G401 (cell line): ENCODE measurements around the gene POR. TPM values are rescaled to one million over a fixed set of nuclear protein-coding genes. Genes with fewer than 3 reads are reported as not detected.

ENCODE experiments used
- DNase-seq: peaks from one replicate; pipeline ENCODE4 v3.0.0-alpha.2; 2015; ENCODE audit warnings: low spot score
- in situ Hi-C: cut with HindIII; loops from 2 replicates; pipeline ENCODE4 v1.10.0; 2016; ENCODE audit warnings: low sequenced_read_pairs, mixed read lengths
- total RNA-seq: library from RNA; depleted of rRNA; stranded (reverse); fragments of >200 nt; shearing (Covaris generic); gene quantifications from 2 replicates; pipeline ENCODE4 v1.2.3, GENCODE V29; 2014

Gene POR
- total RNA-seq, 1 experiment from 2014 or later: 44.1 TPM

GRCh38 chr7:75985518-75986146 lies 70.7 kb downstream of the POR start:
- no peak for DNase-seq

GRCh38 chr7:75986147-75986781 lies 71.3 kb downstream of the POR start:
- in situ Hi-C loops: no loop called here
- no peak for DNase-seq

More at GRCh38 chr7:75985518-75986146, 70.7 kb downstream of the POR start:
- in situ Hi-C loops: no loop called here

DNA sequence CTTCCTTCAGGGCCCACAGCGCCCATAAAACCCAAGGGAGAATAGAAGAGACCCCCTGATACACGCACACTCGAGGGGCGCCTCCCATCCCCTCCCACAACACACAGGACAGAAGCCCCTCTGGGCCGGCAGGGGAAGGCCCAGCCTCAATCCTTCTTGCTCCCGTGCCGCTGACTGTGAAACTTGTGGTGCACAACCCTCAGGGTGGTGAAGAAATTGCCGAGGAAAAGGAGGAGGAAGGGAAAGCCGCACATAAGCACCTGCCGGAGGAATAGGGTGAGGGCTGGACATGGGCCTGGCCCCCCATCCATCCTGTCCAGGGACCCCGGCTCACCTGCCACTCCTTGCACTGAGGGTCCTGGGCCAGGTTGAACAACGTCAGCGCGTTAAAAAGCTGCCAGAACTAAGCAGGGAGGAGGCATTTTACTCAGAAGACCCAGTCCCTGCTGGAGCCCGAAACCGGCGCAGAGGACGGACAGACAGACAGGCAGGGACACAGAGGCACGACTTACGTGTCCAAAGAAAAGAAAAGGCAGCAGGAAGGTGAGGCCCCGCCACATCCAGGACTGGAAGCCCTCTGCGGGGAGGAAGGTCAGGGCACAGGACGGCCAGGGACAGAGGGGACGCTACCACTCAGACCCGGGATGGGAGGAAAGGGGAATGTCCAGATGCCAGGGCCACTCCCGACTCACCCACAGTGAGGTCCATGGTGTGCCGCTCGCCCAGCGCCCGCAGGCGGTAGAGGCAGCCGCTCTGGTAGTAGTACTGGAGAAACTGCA lies 72.3 kb downstream of the POR start:
- DNase-seq: no peak
- in situ Hi-C loops: no loop called here

DNA sequence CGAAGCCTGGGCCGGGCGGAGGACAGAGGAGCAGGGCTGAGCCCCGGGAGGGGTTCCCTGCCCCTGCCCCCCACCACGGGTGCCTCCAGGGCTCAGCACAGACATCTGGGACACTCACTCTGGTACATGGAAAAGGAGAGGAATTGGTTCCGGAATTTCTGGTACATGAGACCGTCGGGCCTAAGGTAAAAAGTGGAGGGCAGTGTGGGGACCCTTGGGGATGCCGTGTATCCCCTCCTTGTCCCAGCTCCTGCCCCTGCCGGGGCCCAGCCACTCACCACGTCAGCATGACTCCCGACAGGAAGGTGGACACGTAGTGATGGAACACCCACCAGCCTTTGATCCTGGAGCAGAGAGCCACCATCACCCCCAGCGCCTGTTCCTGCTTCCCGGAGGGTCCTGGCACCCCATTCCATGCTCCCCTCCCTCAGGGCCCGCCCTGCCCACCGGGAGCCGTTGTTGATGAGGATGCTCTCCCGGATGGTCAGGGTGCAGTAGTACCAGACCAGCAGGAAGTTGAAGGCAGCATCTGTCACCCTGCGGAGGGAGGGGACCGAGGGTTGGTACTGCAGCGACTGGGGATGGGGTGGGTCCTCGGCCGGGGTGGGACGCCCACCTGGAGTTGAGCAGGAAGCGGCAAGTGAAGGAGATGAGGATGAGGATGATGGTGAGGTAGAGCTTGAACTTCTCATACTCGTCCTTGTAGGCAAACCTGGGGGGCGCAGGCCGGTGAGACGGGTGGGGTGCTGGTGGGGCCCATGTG lies 73.0 kb downstream of the POR start:
- in situ Hi-C loops: no loop called here
- no peak for DNase-seq

DNA sequence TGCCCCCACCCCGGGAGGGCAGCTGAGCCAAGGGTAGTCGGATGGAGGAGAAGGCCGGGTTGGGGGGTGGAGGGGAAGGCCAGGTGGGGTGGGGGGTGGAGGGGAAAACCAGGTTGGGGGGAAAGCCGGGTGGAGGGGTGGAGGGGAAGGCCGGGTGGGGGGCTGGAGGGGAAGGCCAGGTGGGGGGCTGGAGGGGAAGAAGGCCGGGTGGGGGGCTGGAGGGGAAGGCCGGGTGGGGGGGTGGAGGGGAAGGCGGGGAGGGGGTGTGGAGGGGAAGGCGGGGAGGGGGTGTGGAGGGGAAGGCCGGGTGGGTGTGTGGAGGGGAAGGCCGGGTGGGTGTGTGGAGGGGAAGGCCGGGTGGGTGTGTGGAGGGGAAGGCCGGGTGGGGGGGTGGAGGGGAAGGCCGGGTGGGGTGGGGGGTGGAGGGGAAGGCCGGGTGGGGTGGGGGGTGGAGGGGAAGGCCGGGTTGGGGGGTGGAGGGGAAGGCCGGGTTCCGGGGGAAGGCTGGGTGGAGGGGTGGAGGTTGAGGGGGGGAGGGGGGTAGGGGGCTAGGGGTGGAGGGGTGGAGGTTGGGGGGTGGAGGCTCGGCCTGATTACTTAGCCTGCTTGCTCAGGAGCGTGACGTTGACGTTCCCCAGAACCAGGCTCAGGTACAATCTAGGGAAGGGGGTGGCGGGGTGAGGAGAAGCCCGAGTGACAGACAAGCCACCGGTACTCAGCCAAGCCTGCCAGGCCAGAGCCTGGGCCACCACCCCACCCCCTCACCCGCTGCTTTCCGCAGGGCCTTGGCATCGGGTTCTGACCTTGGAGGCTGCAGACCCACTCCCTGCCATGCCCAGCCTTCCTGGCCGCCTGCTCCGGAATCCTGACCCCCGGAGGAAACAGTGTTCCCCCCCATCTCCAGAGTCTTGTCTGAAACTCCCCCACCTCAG lies 73.9 kb downstream of the POR start:
- no peak for DNase-seq
- in situ Hi-C loops: no loop called here

GRCh38 chr7:75989500-75990388 lies 74.8 kb downstream of the POR start:
- in situ Hi-C loops: no loop called here
- peak; percentile 32 for DNase-seq

DNA sequence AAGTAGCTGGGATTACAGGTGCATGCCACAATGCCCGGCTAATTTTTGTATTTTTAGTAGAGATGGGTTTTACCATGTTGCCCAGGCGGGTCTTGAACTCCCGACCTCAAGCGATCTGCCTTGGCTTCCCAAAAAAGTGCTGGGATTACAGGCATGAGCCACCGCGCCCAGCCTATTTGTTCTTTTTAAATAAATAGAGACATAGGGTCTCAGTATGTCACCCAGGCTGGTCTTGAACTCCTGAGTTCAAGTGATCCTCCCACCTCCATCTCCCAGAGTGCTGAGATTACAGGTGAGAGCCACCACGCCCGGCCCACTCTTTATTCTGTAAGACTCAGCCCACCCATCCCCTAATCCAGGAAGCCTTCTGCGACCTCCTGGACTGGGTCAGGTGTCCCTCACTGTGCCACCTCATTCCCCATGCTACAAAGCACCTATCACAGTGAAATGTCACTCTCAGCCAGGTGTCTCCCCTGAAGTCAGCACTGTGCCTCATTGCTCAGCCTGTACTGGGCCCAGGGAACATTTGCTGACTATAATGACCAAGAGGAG lies 76.7 kb downstream of the POR start:
- in situ Hi-C loops: no loop called here

GRCh38 chr7:75992083-75992755 lies 77.3 kb downstream of the POR start:
- DNase-seq: no peak
- in situ Hi-C loops: no loop called here

More for the DNA sequence above, 76.7 kb downstream of the POR start:
- no peak for DNase-seq

DNA sequence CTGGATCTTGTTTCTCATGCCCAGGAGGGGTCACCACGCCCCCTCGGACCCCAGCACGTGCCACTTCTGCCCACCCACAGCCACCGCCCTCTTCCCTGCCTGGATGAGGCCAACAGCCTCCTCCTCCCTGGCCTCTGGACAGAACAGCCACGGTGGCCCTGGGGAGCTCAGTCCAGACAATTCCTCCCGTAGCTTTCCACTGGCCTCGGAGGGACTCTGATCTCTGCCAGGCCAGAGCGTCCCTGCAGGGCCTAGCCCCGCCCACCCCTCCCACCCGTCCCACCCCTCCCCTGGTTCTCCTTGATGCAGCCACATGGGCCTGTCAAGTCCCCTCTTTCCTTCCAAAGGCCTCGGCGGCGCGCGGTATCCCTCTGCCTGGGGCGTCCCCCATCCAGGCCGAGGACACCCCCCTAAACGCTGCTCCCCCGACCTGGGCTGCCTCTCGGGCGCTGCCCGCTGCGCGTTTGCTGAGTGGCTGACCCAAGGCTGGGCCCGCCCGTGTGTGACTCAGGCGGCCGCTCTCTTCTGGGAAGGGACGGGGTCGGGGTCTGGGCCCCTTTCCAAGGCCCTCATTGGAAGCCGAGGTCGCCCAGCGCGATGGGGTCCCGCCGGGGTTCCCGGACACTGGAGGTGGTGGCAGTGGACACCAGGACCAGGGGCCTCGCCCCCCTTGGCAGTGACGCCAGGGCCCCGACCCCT lies 78.9 kb downstream of the POR start:
- in situ Hi-C loops: no loop called here
- peak; percentile 43 for DNase-seq

DNA sequence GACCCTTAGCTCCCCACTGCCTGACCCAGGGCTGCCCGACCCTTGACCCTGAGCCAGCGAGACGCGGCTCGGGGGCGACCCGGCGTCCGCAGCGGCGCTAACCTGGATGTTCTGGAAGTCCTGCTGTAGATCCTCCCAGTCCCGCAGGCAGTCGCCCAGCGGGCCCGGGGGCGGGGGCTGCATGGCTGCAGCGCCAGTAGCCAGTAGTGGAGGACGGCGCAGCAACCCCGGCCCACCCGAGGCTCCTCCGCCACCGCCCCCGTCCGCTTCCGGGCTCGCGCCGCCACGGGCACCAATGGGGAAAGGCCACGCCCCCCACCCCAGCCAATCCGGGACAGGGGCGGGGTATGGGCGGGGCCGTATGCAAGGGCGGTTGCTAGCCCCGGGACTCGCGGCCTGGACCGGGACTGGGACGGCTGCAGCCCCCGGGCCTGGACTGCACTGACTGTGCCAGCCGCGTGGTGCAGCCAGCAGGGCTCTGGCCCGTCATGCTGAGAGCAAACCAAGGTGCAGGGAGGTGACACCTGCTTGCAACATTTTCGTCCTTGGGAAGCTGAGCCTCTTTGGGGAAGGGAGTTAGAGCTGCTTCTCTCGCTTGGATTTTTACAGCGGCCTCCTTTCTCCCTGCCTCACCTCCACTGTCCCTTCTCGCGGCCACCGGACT lies 79.6 kb downstream of the POR start, which contains the start of gene TMEM120A:
TMEM120A (minus strand) TSS at position 208 of the 664 bp plus-strand sequence; CDS start at position 183, 25 bp downstream.
- in situ Hi-C loops: no loop called here
- DNase-seq: peak; percentile 91

- in situ Hi-C loops: no loop called here
- DNase-seq: no peak
Observed at GRCh38 chr7:75995052-75995471, 80.1 kb downstream of the POR start.

DNA sequence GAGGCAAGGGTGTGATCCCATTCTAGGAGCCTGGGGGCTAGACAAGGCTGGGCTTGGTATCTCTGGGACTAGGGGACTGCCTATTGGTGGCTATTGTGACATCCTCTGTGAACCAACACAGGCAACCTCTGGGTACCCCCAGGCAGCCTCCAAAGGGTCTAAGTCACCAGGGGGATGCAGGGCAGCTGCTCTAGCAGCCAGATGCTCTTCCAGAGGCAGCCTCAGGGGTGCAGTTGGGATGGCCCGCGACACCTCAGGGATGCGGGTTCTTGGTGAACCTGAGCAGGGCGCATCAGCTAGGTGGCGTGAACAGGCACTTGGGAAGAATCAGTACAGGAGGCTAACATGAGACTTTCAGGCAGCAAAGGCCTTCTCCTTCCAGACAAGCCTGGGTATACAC lies 81.0 kb downstream of the POR start:
- in situ Hi-C loops: no loop called here
- no peak for DNase-seq

DNA sequence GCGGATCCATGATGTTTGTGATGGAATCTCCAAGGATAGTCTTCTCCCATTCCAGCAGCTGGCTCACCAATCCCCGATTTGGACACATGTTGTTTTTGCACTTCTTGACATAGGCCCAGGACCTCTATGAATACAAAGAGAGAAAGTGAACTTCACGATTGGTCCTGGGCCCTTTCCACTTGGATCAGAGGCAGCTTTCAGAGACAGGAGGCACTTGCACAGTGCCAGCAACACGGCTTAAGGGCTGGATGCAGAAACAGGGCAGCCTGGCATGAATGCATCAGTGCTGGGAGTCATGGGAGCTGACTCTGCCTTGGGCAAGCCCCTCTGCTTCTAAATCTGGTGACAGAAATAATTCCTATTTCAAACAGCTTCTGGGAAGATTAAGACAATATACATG lies 81.5 kb downstream of the POR start:
- in situ Hi-C loops: no loop called here
- no peak for DNase-seq

GRCh38 chr7:75998038-75998437 lies 83.1 kb downstream of the POR start:
- no peak for DNase-seq
- in situ Hi-C loops: no loop called here

DNA sequence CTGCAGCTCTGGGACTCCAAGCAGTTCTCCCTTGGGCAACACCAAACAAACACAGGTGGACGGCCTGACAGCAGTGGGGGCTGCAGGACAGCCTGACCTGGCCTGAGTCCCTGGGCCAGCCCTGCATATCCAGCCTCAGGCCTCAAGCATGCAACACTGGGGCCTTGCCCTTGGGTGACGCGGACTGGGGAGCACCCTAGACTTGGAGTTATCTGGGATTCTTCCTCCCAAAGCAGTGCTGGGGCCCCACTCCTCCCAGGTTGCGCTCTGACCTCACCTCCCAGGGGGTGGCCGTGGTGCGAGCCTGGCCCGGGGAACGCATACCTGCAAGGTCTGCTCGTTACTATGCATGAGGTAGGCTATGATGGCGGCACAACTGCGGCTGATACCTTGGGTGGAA lies 85.6 kb downstream of the POR start:
- no peak for DNase-seq
- in situ Hi-C loops: no loop called here

DNA sequence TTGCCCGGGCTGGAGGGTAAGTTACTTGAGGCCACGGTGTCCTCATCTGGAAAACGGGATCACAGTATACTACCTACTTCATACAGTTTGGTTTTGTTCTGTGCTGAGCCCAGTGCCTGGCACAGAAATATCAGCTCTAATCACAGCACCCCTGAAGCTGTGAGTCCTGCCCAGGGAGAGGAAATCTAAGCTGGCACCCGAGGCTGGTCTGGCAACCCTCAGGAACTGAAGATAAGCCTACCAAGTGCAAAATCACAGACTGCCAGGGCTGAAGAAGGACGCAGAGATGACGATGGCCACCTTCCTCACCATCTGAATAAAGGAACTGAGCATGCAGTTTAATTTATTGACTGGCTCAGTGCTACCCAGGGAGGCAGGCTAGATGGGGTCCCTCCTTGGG lies 87.2 kb downstream of the POR start:
- no peak for DNase-seq
- in situ Hi-C loops: no loop called here
